GM12892 (cell line): Measurements from ENCODE around the gene RAP1GAP.

Experiments used
- POLR2AphosphoS5 ChIP-seq: IDR thresholded peaks from 2 replicates; pipeline ENCODE4 v1.6.1; 2011; ENCODE audit warnings: low read depth, low read length, control low read depth
- TAF1 ChIP-seq: IDR thresholded peaks from 2 replicates; pipeline ENCODE4 v1.6.1; 2011; ENCODE audit warnings: low read depth, mild to moderate bottlenecking, control low read depth, low read length, borderline replicate concordance

DNA sequence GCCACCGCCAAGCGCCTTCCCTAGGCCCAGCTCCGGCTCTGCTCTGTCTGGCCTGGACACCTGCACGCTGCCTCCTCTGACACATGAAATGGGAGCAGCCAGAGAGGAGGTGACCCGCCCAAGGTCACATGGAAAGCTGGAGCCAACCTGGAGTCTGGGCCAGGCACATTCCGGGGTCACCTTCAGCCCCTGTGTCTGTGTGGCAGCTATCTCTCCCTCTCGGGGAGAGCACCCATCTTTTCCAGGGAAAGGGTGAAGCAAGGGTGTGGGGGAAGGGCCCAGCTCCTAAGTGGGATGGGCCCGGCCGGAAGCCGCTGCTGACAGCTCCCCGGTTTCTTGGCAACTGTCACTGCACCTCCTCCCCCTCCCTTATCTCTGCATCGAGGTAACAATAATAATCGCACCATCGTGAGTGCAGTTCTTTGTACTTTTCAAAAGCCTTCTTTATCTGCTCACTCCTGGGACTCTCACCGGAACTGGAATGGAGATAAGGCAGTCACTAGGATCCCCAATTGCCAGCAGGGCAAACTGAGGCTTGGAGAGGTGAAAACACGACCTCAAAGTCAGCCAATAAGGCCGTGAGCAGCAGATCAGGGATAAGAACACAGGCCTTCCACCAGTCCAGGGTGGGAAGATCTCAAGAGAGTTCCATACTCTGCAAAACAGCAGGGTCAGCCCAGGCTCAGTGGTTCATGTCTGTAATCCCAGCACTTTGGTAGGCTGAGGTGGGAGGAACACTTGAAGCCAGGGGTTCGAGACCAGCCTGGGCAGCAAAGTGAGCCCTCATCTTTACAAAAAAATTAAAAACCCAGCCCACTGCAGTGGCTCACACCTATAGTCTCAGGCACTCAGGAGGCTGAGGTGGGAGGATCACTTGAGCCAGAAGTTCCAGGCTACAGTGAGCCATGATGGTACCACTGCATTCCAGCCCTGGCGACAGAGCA, 36.9 kb downstream of the RAP1GAP start:
- TF ChIP-seq POLR2AphosphoS5 (no peak), TAF1 (no peak)
